Ovary (tissue), 3 donors: ENCODE data around the gene TOMM7.

ENCODE experiments used
- POLR2A ChIP-seq: fragments of 450-650 bp; IDR thresholded peaks from one replicate; pipeline ENCODE4 v1.6.1; 2017; ENCODE audit warnings: antibody characterized with exemption, mild to moderate bottlenecking, moderate library complexity
- TF ChIP-seq, protein P1 (sequence below), 3 donors: fragments of 450-650 bp in 2 of 3; fragments of 200-600 bp in 1 of 3; IDR thresholded peaks; one replicate each; pipeline versions ENCODE4 v1.5.1 to v1.8.0; 2016 to 2022; ENCODE audit warnings: antibody characterized with exemption in 3 of 3, mild to moderate bottlenecking in 1 of 3
- donor health status: DM: no; HTN: no; CAD: no.

DNA sequence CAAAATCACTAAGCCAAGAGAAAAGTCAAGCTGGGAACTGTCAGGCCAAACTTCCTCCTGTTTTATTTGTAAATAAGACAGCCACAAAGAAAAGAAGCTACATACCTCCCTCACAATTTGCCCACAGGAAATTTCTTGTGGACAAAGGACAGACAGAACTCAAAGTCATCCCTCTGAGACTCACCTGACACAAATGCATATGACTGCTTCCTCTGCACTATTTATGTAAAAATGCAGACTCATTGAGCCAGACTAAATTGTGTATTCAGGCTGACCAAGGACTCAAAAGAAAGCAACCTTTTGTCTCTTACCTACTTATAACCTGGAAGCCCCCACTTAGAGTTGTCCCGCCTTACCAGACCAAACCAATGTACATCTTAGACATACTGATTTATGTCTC lies 11.8 kb downstream of the TOMM7 start:
- TF ChIP-seq, protein P1, sequence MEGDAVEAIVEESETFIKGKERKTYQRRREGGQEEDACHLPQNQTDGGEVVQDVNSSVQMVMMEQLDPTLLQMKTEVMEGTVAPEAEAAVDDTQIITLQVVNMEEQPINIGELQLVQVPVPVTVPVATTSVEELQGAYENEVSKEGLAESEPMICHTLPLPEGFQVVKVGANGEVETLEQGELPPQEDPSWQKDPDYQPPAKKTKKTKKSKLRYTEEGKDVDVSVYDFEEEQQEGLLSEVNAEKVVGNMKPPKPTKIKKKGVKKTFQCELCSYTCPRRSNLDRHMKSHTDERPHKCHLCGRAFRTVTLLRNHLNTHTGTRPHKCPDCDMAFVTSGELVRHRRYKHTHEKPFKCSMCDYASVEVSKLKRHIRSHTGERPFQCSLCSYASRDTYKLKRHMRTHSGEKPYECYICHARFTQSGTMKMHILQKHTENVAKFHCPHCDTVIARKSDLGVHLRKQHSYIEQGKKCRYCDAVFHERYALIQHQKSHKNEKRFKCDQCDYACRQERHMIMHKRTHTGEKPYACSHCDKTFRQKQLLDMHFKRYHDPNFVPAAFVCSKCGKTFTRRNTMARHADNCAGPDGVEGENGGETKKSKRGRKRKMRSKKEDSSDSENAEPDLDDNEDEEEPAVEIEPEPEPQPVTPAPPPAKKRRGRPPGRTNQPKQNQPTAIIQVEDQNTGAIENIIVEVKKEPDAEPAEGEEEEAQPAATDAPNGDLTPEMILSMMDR (IDR thresholded peaks at IDR 0.05): no peak
- TF ChIP-seq POLR2A: no peak
